GM23338 (cell line): ENCODE results near the gene DRC1.

ENCODE experiments used
- CREB1 ChIP-seq: fragments of 250-450 bp; sonication (Bioruptor Pico); IDR thresholded peaks from 2 replicates; pipeline ENCODE4 v1.5.0; 2020; ENCODE audit warnings: low read depth, mild to moderate bottlenecking, moderate library complexity
- CTCF ChIP-seq, 2 experiments: fragments of 200-600 bp in 1 of 2; sonication (generic) in 1 of 2; conservative IDR thresholded peaks; 2 replicates each; pipeline versions ENCODE4 v1.5.1 to v1.6.1; 2016 to 2017; ENCODE audit warnings: antibody characterized with exemption in 2 of 2, low read depth in 2 of 2, mild to moderate bottlenecking in 2 of 2, moderate library complexity in 1 of 2
- POLR2AphosphoS5 ChIP-seq: IDR thresholded peaks from 2 replicates; pipeline ENCODE4 v1.6.1; 2016; ENCODE audit warnings: antibody characterized with exemption, low read depth

GRCh38 chr2:26481706-26482105 lies 80.0 kb downstream of the DRC1 start:
- TF ChIP-seq CTCF (conservative IDR thresholded peaks at IDR 0.05; ENCODE audit: low read depth in 2 of 2), result no peak
- no peak for TF ChIP-seq CREB1
- TF ChIP-seq POLR2AphosphoS5, result no peak
